OCI-LY7 (cell line): ENCODE results near the gene FBLN5.

Experiments
- CTCF ChIP-seq: fragments of 200-600 bp; sonication (generic); conservative IDR thresholded peaks from 2 replicates; pipeline ENCODE4 v1.5.1; 2014; ENCODE audit warnings: mild to moderate bottlenecking, antibody characterized with exemption, low read length, moderate library complexity, mixed read lengths
- EZH2phosphoT487 ChIP-seq: fragments of 200-600 bp; sonication (generic); IDR thresholded peaks from 2 replicates; pipeline ENCODE4 v1.6.1; 2018; ENCODE audit warnings: low read depth, borderline replicate concordance, mild to moderate bottlenecking, mixed run types, antibody characterized with exemption, low read length, moderate library complexity, mixed read lengths

GRCh38 chr14:91893669-91894068, 53.8 kb downstream of the FBLN5 start:
- no peak for TF ChIP-seq CTCF
- no peak for TF ChIP-seq EZH2phosphoT487
